ENCODE measurements around the gene GRM7.

GRCh38 chr3:7436542-7436941, 575.6 kb downstream of the GRM7 start:
- no peak for TF ChIP-seq POLR2AphosphoS5 (IDR thresholded peaks at IDR 0.05)
- no peak for TF ChIP-seq CTCF (IDR thresholded peaks at IDR 0.05 in 8 of 11, conservative IDR thresholded peaks at IDR 0.05 in 3 of 11)
- TF ChIP-seq POLR2A (IDR thresholded peaks at IDR 0.05), result no peak
